ENCODE measurements around the gene C17orf107. TPM values are rescaled to one million over a fixed set of nuclear protein-coding genes. Genes with fewer than 3 reads are reported as not detected.

The C17orf107 gene
- total RNA-seq, 1 experiment from 2014 or later: 1.7 TPM

DNA sequence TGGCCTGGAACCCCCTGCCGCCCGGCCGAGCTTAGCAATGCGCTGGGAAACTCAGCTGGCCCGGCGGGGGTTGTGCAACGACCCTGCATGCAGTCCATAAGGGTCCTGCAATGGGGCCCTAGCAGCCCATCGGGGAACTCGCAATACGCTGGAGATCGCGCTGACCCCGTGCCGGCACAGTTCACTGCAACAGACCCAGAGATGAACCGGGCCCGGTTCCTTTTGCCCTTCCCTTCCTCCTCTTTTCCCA is 40.1 kb downstream of the C17orf107 start:
- Histone ChIP-seq H3K9me3 (ENCODE audit: control insufficient read depth in 1 of 2, insufficient read depth in 1 of 2, low read depth in 1 of 2, low read length in 2 of 2) (no peaks in the 10 kb centered on the region), H3K4me2 (ENCODE audit: low read length) (peak overlapping the region; percentile 100), H3K9ac (ENCODE audit: low read length) (peak overlapping the region; percentile 96), H4K20me1 (ENCODE audit: insufficient read depth) (no peaks in the 10 kb centered on the region), H2AFZ (ENCODE audit: low read depth, low read length, poor library complexity, severe bottlenecking) (no peak overlapping the region), H3K27ac (ENCODE audit: low read depth, low read length) (peak overlapping the region; percentile 95), H3K4me1 (ENCODE audit: control insufficient read depth in 1 of 2, insufficient read depth in 2 of 2, low read length in 2 of 2) (peaks cover 10 to 35% of the 10 kb centered on the region in 2 experiments), H3K9me2 (ENCODE audit: insufficient read depth) (no peaks in the 10 kb centered on the region), H3K27me3 (ENCODE audit: insufficient read depth, low read length) (no peaks in the 10 kb centered on the region), H3K4me3 (replicated peaks in 1 of 2; ENCODE audit: low read depth in 1 of 2, low read length in 2 of 2) (peak overlapping the region; percentile 86 to 93), H3K79me2 (ENCODE audit: insufficient read depth, low read length) (peaks cover 60% of the 10 kb centered on the region), H3K36me3 (ENCODE audit: control insufficient read depth in 1 of 2, insufficient read depth in 2 of 2, low read length in 2 of 2) (peaks cover 0 to 26% of the 10 kb centered on the region in 2 experiments; a peak in 1 of 4 replicates)
- peak; percentile 0; the same call in 1 of the 2 replicates for ATAC-seq
- intact Hi-C loops (cut with micrococcal nuclease): no loop called here
- CTCF ChIA-PET: interaction anchor here (0.9 to 2.4 kb wide), 7 partner anchors 9 to 229 kb away, joined by 3 to 15 read pairs (median 3); partner anchors contain the start of genes ARRB2, CHRNE, PFN1 and SPAG7
- BruUV-seq (replicated peaks): no TSS peak
- peak; percentile 60; the same call in 1 of the 2 replicates for TF ChIP-seq ZFX (IDR thresholded peaks at IDR 0.05)
- no peak for TF ChIP-seq TCF7L2 (IDR thresholded peaks at IDR 0.05; ENCODE audit: borderline replicate concordance, extremely low read depth, insufficient read depth, insufficient read length)
- POLR2A ChIA-PET: interaction anchor here (1.0 to 2.1 kb wide), 8 partner anchors 9 to 229 kb away, joined by 3 to 30 read pairs (median 7); partner anchors contain the start of genes ARRB2, CAMTA2, ENO3 and PFN1
- DNase-seq (ENCODE audit: low read depth, low spot score): no peak
- RAD21 ChIA-PET (ENCODE audit: low non-redundant PET in 1 of 2, low total read pairs in 2 of 2, uncharacterized antibody in 2 of 2, unreplicated experiment in 2 of 2): interaction anchor here (1.5 to 2.1 kb wide), 3 partner anchors 28 to 30 kb away, joined by 6 to 11 read pairs (median 8); partner anchors contain the start of gene SPAG7 (in 2 of the 2)

DNA sequence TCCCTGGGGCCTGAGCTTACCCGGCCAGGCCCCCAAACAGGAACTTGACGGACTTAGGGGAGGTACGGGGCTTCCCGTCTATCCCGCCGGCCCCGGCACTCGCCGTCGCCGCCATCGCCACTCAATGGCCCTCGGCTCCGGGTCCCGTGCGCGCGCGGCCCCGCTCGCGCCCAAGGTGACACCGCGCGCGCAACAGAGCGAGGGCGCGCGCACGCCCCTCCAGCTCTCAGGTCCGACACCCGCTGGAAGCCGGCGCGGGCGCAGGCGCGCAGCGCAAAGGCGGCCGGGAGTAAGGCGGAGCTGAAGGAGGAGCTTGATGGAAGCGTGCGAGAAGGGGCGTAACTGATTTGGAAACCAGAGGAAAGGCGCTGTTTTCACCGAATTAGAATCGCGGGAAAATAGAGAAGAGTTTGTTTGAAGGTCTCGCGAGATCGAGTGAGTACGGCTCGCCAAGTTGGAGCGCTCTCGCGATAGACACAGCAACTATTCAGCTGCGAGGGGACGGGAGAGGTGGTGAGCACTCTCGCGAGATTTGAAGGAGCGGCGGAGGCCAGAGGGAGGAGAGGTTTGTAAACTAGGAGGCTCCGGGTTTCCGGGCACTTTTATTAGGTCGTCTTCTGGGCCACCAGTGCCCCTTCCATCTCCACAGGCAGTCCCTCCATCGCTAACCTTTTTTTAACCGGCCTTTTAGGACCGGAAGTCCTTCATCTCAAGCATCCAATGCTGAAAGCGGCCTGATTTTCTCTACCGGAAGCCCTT is 40.6 kb downstream of the C17orf107 start, which contains the start of the genes RNF167 and SLC25A11:
Gene RNF167 (plus strand): TSS at position 473 of the 759 bp plus-strand sequence. CDS start 642 bp downstream, outside the sequence.
Gene SLC25A11 (minus strand): TSS at position 251 of the 759 bp plus-strand sequence. CDS start 136 bp downstream, at position 115.
- POLR2A ChIA-PET: interaction anchor here (0.7 to 2.1 kb wide), 12 partner anchors 8 to 230 kb away, joined by 3 to 30 read pairs (median 4); partner anchors contain the start of genes ARRB2, CAMTA2, ENO3 and PFN1
- peaks cover 65% of the 10 kb centered on the region for H3K79me2 ChIP-seq (ENCODE audit: insufficient read depth, low read length)

More for the DNA sequence above, 40.6 kb downstream of the C17orf107 start, which contains the start of the genes RNF167 and SLC25A11:
- Histone ChIP-seq H3K27ac (ENCODE audit: low read depth, low read length) (peak within 1 kb of the TSS; percentile 95), H2AFZ (ENCODE audit: low read depth, low read length, poor library complexity, severe bottlenecking) (no peak within 1 kb of the TSS), H3K4me1 (ENCODE audit: control insufficient read depth in 1 of 2, insufficient read depth in 2 of 2, low read length in 2 of 2) (peaks cover 10 to 38% of the 10 kb centered on the region in 2 experiments), H3K4me3 (replicated peaks in 1 of 2; ENCODE audit: low read depth in 1 of 2, low read length in 2 of 2) (peak within 1 kb of the TSS; percentile 86 to 93), H4K20me1 (ENCODE audit: insufficient read depth) (no peaks in the 10 kb centered on the region; the same call in 1 of the 2 replicates), H3K9ac (ENCODE audit: low read length) (peak within 1 kb of the TSS; percentile 96), H3K9me2 (ENCODE audit: insufficient read depth) (no peaks in the 10 kb centered on the region), H3K36me3 (ENCODE audit: control insufficient read depth in 1 of 2, insufficient read depth in 2 of 2, low read length in 2 of 2) (peaks cover 5 to 28% of the 10 kb centered on the region in 2 experiments; a peak in 2 of 4 replicates), H3K4me2 (ENCODE audit: low read length) (peak within 1 kb of the TSS; percentile 100), H3K27me3 (ENCODE audit: insufficient read depth, low read length) (no peaks in the 10 kb centered on the region), H3K9me3 (ENCODE audit: control insufficient read depth in 1 of 2, insufficient read depth in 1 of 2, low read depth in 1 of 2, low read length in 2 of 2) (no peaks in the 10 kb centered on the region)
- TF ChIP-seq POLR2AphosphoS5 (IDR thresholded peaks at IDR 0.05; ENCODE audit: low read depth, low read length) (peak; percentile 84), ZNF274 (IDR thresholded peaks at IDR 0.05; ENCODE audit: low read depth, low read length) (no peak), SIN3A (IDR thresholded peaks at IDR 0.05; ENCODE audit: low read depth) (peak; percentile 83), SRF (IDR thresholded peaks at IDR 0.05; ENCODE audit: low read depth) (no peak), CEBPB (IDR thresholded peaks at IDR 0.05; ENCODE audit: low read depth) (no peak), YY1 (IDR thresholded peaks at IDR 0.05; ENCODE audit: extremely low read depth, insufficient replicate concordance, low read depth, low read length) (peak; percentile 77), ELF1 (IDR thresholded peaks at IDR 0.05; ENCODE audit: borderline replicate concordance, low read depth) (no peak), POLR2A (IDR thresholded peaks at IDR 0.05; ENCODE audit: borderline replicate concordance, extremely low read depth, insufficient read depth, insufficient read length) (peak; percentile 91), RAD21 (IDR thresholded peaks at IDR 0.05; ENCODE audit: low read depth) (no peak), SP1 (IDR thresholded peaks at IDR 0.05; ENCODE audit: low read depth) (peak; percentile 60)
- TF ChIP-seq, protein P1, sequence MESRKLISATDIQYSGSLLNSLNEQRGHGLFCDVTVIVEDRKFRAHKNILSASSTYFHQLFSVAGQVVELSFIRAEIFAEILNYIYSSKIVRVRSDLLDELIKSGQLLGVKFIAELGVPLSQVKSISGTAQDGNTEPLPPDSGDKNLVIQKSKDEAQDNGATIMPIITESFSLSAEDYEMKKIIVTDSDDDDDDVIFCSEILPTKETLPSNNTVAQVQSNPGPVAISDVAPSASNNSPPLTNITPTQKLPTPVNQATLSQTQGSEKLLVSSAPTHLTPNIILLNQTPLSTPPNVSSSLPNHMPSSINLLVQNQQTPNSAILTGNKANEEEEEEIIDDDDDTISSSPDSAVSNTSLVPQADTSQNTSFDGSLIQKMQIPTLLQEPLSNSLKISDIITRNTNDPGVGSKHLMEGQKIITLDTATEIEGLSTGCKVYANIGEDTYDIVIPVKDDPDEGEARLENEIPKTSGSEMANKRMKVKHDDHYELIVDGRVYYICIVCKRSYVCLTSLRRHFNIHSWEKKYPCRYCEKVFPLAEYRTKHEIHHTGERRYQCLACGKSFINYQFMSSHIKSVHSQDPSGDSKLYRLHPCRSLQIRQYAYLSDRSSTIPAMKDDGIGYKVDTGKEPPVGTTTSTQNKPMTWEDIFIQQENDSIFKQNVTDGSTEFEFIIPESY (IDR thresholded peaks at IDR 0.05; ENCODE audit: extremely low read depth, insufficient replicate concordance, low read length): peak; percentile 100
- TF ChIP-seq, protein P2, sequence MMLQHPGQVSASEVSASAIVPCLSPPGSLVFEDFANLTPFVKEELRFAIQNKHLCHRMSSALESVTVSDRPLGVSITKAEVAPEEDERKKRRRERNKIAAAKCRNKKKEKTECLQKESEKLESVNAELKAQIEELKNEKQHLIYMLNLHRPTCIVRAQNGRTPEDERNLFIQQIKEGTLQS (IDR thresholded peaks at IDR 0.05): no peak
- ChIA-PET CTCF (interaction anchor here (0.6 to 2.4 kb wide), 9 partner anchors 9 to 230 kb away, joined by 3 to 15 read pairs (median 3); partner anchors contain the start of genes ARRB2, CHRNE, PFN1 and SPAG7), RAD21 (ENCODE audit: low non-redundant PET in 1 of 2, low total read pairs in 2 of 2, uncharacterized antibody in 2 of 2, unreplicated experiment in 2 of 2) (interaction anchor here (1.5 to 2.1 kb wide), 3 partner anchors 27 to 31 kb away, joined by 6 to 11 read pairs (median 8); partner anchors contain the start of gene SPAG7 (in 2 of the 2))
- ATAC-seq: peak; percentile 85
- BruUV-seq (replicated peaks): no TSS peak
- intact Hi-C loops (cut with micrococcal nuclease): loop anchor here (1.0 kb wide), 2 partner anchors 8 to 27 kb away; partner anchors contain the start of genes PFN1 and SPAG7
- peak; percentile 100 for DNase-seq (ENCODE audit: low read depth, low spot score)
